Endodermal cell (in vitro differentiated cells): ENCODE measurements around the gene RGS6. TPM values are rescaled to one million over a fixed set of nuclear protein-coding genes. Genes with fewer than 3 reads are reported as not detected.

Experiments used
- DNase-seq: peaks from one replicate; pipeline ENCODE4 v3.0.0-alpha.2; 2017
- H3K27ac ChIP-seq: 2 replicates; pipeline ENCODE4 v1.5.1; 2013; ENCODE audit warnings: mild to moderate bottlenecking, low read depth, low read length, moderate library complexity
- H3K27me3 ChIP-seq: 2 replicates; pipeline ENCODE4 v1.6.1; 2013; ENCODE audit warnings: mild to moderate bottlenecking, low read length, moderate library complexity; ENCODE audit not compliant: insufficient read depth, control insufficient read depth, poor library complexity, severe bottlenecking
- H3K36me3 ChIP-seq: 2 replicates; pipeline ENCODE4 v1.7.0; 2013; ENCODE audit warnings: mild to moderate bottlenecking, low read length, moderate library complexity; ENCODE audit not compliant: control insufficient read depth, insufficient read depth
- H3K4me1 ChIP-seq: one replicate; pipeline ENCODE4 v1.7.0; 2013; ENCODE audit warnings: low read length; ENCODE audit not compliant: control insufficient read depth, insufficient read depth
- H3K4me3 ChIP-seq: 2 replicates; pipeline ENCODE4 v1.5.1; 2013; ENCODE audit warnings: mild to moderate bottlenecking, low read length, moderate library complexity
- H3K9ac ChIP-seq: 2 replicates; pipeline ENCODE4 v1.6.1; 2013; ENCODE audit warnings: mild to moderate bottlenecking, low read length, moderate library complexity; ENCODE audit not compliant: poor library complexity, severe bottlenecking; ENCODE audit errors: extremely low read depth
- H3K9me3 ChIP-seq: 2 replicates; pipeline ENCODE4 v1.6.1; 2013; ENCODE audit warnings: mild to moderate bottlenecking, low read length, moderate library complexity; ENCODE audit not compliant: control insufficient read depth
- H3K27ac Mint-ChIP-seq: 2 replicates; pipeline ENCODE4 v1.8.0; 2020; ENCODE audit warnings: mixed read lengths
- H3K27me3 Mint-ChIP-seq: 2 replicates; pipeline ENCODE4 v1.8.0; 2021; ENCODE audit warnings: mild to moderate bottlenecking, mixed read lengths; ENCODE audit not compliant: insufficient read depth
- H3K36me3 Mint-ChIP-seq: 2 replicates; pipeline ENCODE4 v1.8.0; 2020; ENCODE audit warnings: low read depth, mixed read lengths
- H3K4me1 Mint-ChIP-seq: 2 replicates; pipeline ENCODE4 v1.8.0; 2020; ENCODE audit warnings: mixed read lengths
- H3K4me3 Mint-ChIP-seq: 2 replicates; pipeline ENCODE4 v1.8.0; 2020; ENCODE audit warnings: mild to moderate bottlenecking, moderate library complexity, mixed read lengths
- H3K9me3 Mint-ChIP-seq: 2 replicates; pipeline ENCODE4 v1.8.0; 2020; ENCODE audit warnings: mild to moderate bottlenecking, mixed read lengths
- WGBS, 2 experiments: methylation state at CpG; one replicate each; pipeline versions ENCODE4 v1.1.5 to v1.1.7; 2013; ENCODE audit warnings: missing lambda C conversion rate in 2 of 2, mixed read lengths in 1 of 2; ENCODE audit not compliant: insufficient coverage in 1 of 2, insufficient read length in 1 of 2; 5-methylcytosine and 5-hydroxymethylcytosine counted together
- total RNA-seq, 2 donors: library from RNA; stranded (reverse); fragmentation: NEBNext Ultra II Directional in 1 of 2; extraction: Animal tissue kit (Norgen Biotek cat#: 25700) in 1 of 2; gene quantifications; 2 replicates in 1 of 2; 3 replicates in 1 of 2; pipeline ENCODE4 v1.2.1, GENCODE V29; 2021
- TF ChIP-seq, protein P1 (sequence below): fragments of 200-600 bp; sonication (generic); conservative IDR thresholded peaks from 2 replicates; pipeline ENCODE4 v1.5.0; 2021; ENCODE audit warnings: antibody characterized with exemption, mild to moderate bottlenecking

Gene RGS6
- total RNA-seq, 2 donors from 2014 or later = 10.1 to 16.3 TPM

DNA sequence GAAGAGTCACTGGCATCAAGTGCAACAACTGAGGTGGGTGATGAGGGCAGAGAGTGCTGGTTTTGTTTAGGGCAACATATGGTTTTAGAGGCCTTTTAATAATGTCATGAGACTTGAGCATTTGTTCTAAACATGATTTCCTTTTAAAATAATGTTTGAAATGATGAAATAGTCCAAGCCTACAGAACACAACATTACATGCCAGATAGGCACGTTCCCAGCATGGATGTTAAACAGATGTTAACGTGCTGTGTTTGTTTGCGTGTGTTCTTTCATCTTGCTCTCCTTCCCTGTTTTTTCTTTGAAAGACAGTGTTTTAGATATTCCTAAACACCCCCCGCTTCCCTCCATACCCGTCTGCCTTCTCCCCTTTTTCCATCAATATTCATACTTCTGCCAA is 82.3 kb downstream of the RGS6 start:
- no peak overlapping the region for H3K27ac Mint-ChIP-seq
- WGBS, 2 experiments = 92 to 94% methylated on average over 3 to 5 of the region's 5 CpGs
- TF ChIP-seq, protein P1, sequence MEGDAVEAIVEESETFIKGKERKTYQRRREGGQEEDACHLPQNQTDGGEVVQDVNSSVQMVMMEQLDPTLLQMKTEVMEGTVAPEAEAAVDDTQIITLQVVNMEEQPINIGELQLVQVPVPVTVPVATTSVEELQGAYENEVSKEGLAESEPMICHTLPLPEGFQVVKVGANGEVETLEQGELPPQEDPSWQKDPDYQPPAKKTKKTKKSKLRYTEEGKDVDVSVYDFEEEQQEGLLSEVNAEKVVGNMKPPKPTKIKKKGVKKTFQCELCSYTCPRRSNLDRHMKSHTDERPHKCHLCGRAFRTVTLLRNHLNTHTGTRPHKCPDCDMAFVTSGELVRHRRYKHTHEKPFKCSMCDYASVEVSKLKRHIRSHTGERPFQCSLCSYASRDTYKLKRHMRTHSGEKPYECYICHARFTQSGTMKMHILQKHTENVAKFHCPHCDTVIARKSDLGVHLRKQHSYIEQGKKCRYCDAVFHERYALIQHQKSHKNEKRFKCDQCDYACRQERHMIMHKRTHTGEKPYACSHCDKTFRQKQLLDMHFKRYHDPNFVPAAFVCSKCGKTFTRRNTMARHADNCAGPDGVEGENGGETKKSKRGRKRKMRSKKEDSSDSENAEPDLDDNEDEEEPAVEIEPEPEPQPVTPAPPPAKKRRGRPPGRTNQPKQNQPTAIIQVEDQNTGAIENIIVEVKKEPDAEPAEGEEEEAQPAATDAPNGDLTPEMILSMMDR = no peak
- H3K9me3 Mint-ChIP-seq = peaks cover 3% of the 10 kb centered on the region
- no peaks in the 10 kb centered on the region for H3K27me3 ChIP-seq
- H3K27ac ChIP-seq = no peak overlapping the region
- H3K4me1 ChIP-seq = peaks cover under 1% of the 10 kb centered on the region
- DNase-seq = no peak
- no peaks in the 10 kb centered on the region for H3K9me3 ChIP-seq
- no peak overlapping the region for H3K4me3 Mint-ChIP-seq
- no peaks in the 10 kb centered on the region for H3K36me3 ChIP-seq
- no peaks in the 10 kb centered on the region for H3K27me3 Mint-ChIP-seq
- peaks cover 5% of the 10 kb centered on the region for H3K36me3 Mint-ChIP-seq
- H3K9ac ChIP-seq = no peak overlapping the region
- peaks cover 3% of the 10 kb centered on the region for H3K4me1 Mint-ChIP-seq
- H3K4me3 ChIP-seq = no peak overlapping the region

DNA sequence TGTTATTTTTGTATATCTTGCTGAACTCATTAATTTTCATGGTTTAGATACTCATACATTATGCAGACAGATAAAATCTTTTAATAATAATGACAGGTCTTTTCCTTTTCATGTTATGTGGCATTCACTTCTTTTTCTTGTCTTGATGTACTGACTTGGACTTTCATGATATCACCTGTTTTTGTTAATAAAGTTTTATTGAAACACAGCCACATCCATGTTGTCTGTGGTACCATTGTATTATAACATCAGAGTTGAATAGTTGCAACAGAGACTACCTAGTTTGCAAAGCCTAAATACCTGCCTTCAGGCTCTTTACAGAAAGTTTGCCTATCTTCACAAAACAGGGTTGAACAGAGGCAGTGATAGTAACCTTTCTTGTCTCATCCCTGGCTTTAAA is 85.1 kb downstream of the RGS6 start:
- no peaks in the 10 kb centered on the region for H3K27me3 ChIP-seq
- H3K4me3 ChIP-seq = no peak overlapping the region
- Mint-ChIP-seq H3K27ac (no peak overlapping the region), H3K4me1 (no peaks in the 10 kb centered on the region), H3K4me3 (no peak overlapping the region), H3K27me3 (no peaks in the 10 kb centered on the region), H3K9me3 (peaks cover 3% of the 10 kb centered on the region), H3K36me3 (peaks cover 8% of the 10 kb centered on the region)
- H3K9ac ChIP-seq = no peak overlapping the region
- H3K27ac ChIP-seq = no peak overlapping the region
- no peak for DNase-seq
- TF ChIP-seq, protein P1 = no peak
- H3K9me3 ChIP-seq = no peaks in the 10 kb centered on the region
- no peaks in the 10 kb centered on the region for H3K36me3 ChIP-seq
- no peaks in the 10 kb centered on the region for H3K4me1 ChIP-seq

DNA sequence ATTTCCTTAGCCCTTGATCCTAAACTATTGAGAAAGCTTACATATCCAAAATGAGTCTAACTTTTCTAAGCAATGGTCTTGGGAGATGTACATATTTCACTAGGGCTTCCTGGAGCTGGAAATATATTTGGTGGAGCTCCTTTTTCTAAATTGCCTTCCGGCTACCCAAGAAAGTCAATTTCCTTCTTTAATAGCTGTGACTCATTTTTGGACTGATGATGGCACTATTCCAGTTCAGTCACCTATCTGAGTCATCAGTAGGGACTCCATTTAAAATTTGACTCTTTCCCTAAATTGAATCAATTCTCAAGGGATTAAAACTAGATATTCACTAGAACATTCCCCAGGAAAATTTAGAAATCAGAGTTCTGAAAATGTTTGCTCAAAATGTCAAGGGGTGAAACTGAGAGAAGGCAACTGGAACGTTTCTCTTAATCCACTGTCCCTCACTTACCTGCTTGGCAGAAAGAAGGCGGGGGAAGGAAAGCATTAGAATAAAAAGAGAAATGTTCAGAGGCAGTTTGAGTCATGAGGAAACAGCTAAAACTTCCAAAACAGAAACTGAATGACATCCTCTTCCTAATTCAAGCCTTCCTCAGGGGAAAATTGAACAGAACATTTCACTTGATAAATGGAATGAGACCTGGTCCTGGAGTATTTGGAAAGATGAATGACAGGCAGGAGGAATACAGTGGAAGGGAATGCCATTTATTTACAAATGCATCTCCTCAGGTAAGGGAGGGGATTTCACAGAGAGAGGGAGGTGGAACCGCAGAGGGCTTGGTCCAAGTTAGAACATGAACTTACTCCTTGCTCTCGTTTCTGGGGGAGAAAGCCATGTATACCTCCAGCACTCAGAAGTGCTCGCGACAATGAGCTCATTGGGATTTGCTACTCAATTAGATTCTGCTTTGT is 91.2 kb downstream of the RGS6 start:
- Histone ChIP-seq H3K27ac (no peak overlapping the region), H3K4me1 (no peaks in the 10 kb centered on the region), H3K36me3 (no peaks in the 10 kb centered on the region), H3K9me3 (no peaks in the 10 kb centered on the region), H3K9ac (no peak overlapping the region), H3K27me3 (no peaks in the 10 kb centered on the region), H3K4me3 (no peak overlapping the region)
- Mint-ChIP-seq H3K27ac (no peak overlapping the region), H3K36me3 (peaks cover 3% of the 10 kb centered on the region), H3K4me1 (peaks cover 6% of the 10 kb centered on the region), H3K27me3 (no peaks in the 10 kb centered on the region), H3K9me3 (no peaks in the 10 kb centered on the region), H3K4me3 (no peak overlapping the region)
- DNase-seq = no peak
- 64 to 90% methylated on average over 1 to 7 of the region's 7 CpGs for WGBS, 2 experiments
- TF ChIP-seq, protein P1 = no peak
